Activated T-cell treated with anti-CD3 and anti-CD28 coated beads for 4 hours (primary cell): ENCODE data around the gene STK16.
"Not testable (repeated sequence)": the region's sequence is repeated elsewhere in the genome, so short reads cannot be mapped to it uniquely, and the experiment has no call there.

Experiments used
- DNase-seq: peaks from one replicate; pipeline ENCODE4 v3.0.0-alpha.2; 2020

The STK16 gene

GRCh38 chr2:219245148-219245898 lies at the start of gene STK16, which contains the start of gene GLB1L:
STK16 (plus strand) TSS chr2:219245479; CDS start chr2:219246000, 521 bp downstream.
GLB1L (minus strand) TSS chr2:219245444; CDS start chr2:219243573, 1,871 bp downstream.
- peak; percentile 80 for DNase-seq

DNA sequence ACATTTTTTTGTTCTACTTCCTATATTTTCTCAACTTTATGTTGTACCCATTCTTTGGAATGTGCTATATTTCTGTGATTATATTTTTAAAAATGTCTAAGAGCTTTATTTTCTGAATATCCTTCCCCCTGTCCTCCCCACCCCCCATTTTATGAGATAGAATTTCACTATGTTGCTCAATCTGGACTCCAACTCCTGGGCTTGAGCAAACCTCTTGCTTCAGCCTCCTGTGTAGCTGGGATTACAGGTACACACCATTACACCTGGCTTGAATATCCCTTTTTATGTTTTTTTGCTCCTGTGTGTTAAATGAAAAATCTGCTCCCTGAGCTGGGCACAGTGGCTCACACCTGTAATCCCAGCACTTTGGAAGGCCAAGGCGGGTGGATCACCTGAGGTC lies 47.9 kb upstream of the STK16 start:
- no peak for DNase-seq

- DNase-seq: no peak
These were observed 46.3 kb upstream of the STK16 start for GRCh38 chr2:219198974-219199373.

GRCh38 chr2:219199470-219200211 lies 45.6 kb upstream of the STK16 start:
- DNase-seq: no peak

DNA sequence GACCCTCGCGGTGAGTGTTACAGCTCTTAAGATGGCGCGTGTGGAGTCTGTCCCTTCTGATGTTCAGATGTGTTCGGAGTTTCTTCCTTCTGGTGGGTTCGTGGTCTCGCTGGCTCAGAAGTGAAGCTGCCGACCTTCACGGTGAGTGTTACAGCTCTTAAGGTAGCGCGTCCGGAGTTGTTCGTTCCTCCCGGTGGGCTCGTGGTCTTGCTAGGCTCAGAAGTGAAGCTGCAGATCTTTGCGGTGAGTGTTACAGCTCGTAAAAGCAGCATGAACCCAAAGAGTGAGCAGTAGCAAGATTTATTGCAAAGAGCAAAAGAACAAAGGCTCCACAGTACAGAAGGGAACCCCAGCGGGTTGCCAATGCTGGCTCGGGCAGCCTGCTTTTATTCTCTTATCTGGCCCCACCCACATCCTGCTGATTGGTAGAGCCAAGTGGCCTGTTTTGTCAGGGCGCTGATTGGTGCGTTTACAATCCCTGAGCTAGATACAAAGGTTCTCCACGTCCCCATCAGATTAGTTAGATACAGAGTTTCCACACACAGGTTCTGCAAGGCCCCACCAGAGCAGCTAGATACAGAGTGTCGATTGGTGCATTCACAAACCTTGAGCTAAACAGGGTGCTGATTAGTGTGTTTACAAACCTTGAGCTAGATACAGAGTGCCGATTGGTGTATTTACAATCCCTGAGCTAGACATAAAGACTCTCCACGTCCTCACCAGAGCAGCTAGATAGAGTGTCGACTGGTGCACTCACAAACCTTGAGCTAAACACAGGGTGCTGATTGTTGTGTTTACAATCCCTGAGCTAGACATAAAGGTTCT lies 44.6 kb upstream of the STK16 start:
- not testable (repeated sequence) for DNase-seq

- DNase-seq: not testable (repeated sequence)
These were observed 43.9 kb upstream of the STK16 start for GRCh38 chr2:219201331-219201730.

GRCh38 chr2:219204425-219205164 lies 40.7 kb upstream of the STK16 start:
- DNase-seq: no peak

DNA sequence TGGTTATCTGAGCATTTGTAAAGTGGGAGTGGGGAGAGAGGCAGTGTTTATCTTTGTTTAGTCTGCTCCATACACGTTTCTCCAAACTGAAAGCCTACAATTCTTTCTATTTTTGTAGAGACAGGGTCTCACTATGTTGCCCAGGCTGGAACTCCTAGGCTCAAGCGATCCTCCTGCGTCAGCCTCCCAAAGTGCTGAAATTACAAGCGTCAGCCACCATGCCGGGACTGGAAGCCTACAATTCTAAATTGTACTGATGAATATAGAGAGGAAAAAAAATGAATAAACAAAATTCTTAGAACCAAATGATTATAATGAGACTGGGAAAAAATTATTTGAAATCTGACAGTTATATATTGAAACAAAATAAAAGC lies 40.1 kb upstream of the STK16 start:
- DNase-seq: no peak

- DNase-seq: no peak
These were observed 39.3 kb upstream of the STK16 start for GRCh38 chr2:219205981-219206327.

DNA sequence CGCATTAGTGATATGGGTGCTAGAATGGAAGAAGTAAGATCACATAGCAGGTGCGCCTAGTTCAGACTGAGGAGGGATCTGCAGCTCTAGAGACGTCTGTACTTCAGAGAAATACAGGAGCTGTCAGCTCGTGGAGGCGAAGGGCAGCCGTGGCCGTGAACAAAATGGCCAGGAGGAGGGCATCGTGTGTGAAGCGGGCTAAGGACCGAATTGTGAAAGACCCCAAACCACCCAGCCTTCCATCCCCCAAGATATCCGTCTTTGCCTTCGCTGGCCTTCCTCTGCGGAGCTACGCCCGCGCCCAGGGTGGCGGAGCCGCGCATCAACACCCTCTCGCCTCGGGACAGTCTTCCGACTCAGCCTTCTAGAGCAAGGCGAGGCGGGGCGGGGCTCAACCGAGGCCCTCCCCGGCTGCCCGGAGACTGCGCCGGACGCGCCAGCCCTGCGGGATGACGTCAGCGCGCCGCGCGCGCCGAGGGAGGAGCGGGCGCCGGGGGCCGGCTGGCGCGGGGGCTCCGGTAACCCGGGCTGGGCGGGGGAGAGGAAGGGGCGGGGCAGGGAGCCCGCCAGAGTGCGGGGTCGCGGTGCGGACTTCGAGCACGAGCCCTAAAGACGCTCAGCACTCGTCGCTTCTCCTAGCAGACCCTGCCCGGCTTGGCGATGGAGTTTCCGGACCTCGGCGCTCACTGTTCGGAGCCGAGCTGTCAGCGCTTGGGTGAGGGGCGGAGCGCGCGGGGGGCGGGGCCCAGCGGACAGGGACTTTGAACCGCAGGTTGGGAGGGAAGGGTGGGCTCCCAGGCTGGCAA lies 38.7 kb upstream of the STK16 start, which contains the start of gene ZFAND2B:
ZFAND2B (plus strand) TSS at position 455 of the 806 bp plus-strand sequence; CDS start at position 661, 206 bp downstream.
- peak; percentile 92 for DNase-seq

DNA sequence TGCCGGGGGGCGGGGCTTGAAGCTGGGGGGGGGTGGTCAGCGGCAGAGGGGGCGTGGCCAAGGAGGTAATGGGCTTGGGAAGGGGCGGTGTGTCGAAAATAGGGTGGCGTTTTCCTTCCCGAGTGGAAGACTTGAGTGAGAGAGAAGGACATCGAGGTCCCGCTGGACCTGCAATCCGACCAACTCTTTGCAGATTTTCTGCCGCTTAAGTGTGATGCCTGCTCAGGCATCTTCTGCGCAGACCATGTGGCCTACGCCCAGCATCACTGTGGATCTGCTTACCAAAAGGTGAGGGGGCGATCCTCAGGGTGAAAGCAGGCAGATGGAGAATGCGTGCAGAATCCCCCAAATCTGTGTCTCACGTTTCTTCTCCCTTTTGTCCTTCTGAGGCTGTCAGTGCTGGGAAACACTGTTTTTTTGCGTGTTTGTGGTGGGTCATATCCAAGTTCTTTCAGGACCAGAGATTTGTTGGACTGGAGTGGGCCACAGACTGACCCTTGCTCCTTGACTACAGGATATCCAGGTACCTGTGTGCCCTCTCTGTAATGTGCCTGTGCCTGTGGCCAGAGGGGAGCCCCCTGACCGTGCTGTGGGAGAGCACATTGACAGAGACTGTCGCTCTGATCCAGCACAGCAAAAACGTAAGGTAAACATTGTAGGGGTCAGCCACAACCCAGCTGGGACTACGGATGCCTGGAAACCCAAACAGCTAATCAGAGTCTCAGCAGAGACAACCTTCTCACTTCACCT lies 38.0 kb upstream of the STK16 start:
- no peak for DNase-seq

- DNase-seq: no peak
These were observed 37.2 kb upstream of the STK16 start for GRCh38 chr2:219207884-219208740.

GRCh38 chr2:219209236-219210195 lies 35.8 kb upstream of the STK16 start:
- no peak for DNase-seq

DNA sequence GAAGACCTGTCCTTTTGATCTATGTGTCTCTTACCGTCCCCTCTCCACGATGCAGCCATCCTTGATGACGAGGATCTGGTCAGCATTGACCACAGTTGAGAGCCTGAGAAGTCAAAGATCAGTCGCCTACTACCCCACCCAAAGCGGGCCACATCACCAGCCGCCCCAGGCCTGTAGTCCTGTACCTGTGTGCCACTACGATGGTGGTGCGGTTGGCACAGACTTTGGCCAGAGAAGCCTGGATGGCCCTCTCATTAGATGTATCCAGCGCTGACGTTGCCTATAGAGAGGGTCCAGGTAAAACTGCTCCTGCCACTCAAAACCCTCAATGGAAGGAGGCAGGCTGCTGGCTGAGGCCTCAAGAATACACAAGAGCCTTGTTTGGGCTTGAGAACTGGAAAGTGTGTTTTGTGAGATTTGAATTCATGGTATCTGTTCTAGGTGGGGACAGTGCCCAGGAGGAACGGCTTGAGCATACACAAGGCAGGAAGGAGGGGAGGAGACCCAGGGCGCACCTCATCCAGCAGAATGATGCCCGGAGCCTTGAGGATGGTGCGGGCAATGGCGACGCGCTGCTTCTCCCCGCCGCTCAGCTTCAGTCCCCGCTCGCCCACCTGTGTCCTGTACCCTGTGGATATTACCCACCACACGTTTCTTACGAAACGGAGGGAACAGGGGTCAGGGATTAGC lies 34.9 kb upstream of the STK16 start:
- DNase-seq: no peak

GRCh38 chr2:219210886-219211362 lies 34.4 kb upstream of the STK16 start:
- DNase-seq: no peak

DNA sequence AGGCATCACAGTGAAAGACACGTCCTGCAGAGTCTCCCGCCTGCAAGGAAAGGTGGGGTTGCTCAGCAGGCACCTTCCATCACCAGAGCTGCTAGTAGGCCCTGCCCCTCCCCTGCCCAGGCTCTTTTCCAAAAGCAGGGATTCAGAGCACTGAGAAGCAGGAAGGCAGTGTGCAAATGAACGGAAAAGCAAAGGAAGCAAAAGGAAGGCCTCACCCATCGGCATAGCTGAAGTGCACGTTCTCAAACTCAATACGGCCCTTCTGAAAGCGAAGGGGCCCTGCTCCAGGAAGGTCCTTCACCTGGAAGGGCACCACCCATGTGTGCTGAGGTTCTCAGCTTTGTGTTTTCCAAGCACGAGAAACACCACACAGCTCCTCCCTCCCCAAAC lies 32.3 kb upstream of the STK16 start:
- DNase-seq: no peak

GRCh38 chr2:219213486-219214071 lies 31.7 kb upstream of the STK16 start:
- no peak for DNase-seq

GRCh38 chr2:219214141-219214540 lies 31.1 kb upstream of the STK16 start:
- DNase-seq: no peak
